Daoy (cell line): ENCODE results near the gene MZT2B. TPM values are rescaled to one million over a fixed set of nuclear protein-coding genes. Genes with fewer than 3 reads are reported as not detected.
"Not testable (repeated sequence)": the region's sequence is repeated elsewhere in the genome, so short reads cannot be mapped to it uniquely, and the experiment has no call there.

Experiments
- DNase-seq: peaks from one replicate; pipeline ENCODE4 v3.0.0-alpha.2; 2015; ENCODE audit warnings: low read depth
- total RNA-seq: library from RNA; depleted of rRNA; stranded (reverse); fragments of >200 nt; shearing (Covaris generic); gene quantifications from 2 replicates; pipeline ENCODE4 v1.2.3, GENCODE V29; 2014; rRNA removed

MZT2B gene, protein sequence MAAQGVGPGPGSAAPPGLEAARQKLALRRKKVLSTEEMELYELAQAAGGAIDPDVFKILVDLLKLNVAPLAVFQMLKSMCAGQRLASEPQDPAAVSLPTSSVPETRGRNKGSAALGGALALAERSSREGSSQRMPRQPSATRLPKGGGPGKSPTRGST
- total RNA-seq = 130 and 152 TPM in 2 replicates

DNA sequence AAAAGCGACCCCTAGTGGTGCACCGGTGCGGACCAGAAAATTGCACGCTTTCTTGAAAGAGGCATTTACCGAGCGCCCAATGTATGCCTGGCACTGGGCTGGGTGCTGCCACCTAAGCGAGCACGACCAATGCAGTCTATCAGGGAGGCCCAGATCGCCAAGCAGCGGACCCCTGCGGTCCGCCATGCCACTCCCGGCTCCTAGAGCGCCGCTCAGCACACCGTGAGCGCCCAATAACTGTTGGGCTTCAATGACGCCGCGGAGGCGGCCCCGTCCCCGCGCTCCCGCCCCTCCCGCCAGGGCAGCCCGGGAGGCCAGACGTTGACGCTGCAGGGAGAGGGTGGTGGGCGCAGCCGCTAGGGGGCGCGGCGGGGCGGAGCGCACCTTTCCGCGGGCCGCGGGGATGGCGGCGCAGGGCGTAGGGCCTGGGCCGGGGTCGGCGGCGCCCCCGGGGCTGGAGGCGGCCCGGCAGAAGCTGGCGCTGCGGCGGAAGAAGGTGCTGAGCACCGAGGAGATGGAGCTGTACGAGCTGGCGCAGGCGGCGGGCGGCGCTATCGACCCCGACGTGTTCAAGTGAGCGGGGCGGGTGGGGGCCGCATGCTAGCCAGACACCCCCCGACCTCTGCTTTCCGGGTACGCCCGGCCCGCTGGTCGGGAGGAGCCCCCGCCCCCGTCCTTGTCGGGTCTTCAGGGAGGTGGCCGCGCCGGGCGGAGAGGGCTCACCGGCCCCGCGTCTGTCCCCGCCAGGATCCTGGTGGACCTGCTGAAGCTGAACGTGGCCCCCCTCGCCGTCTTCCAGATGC lies at the start of gene MZT2B:
Gene MZT2B, plus strand, starts transcription at position 383 of the 803 bp plus-strand sequence. Its CDS starts 21 bp downstream, at position 404.
- peak; percentile 91 for DNase-seq

GRCh38 chr2:130135692-130136541 lies 46.1 kb upstream of the MZT2B start:
- no peak for DNase-seq

DNA sequence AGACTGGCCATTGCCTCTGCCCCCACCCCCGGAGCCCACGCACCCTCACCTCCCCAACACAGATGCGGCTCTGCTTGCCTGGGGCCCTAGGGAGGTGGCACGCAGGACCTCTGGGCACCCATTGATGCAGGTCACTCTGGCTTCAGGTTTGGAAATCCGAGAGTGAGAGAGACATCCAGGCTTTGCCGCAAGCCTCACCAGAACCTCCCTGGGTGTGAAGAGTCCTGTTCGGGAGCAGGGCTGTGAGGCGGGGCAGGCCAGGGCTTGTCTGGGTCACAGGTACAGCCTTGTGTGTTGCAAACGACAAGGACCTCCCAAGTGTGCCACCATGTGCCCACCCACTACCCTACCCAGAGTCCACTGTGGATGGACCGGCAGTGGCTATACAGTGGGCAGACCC lies 45.5 kb upstream of the MZT2B start:
- DNase-seq = not testable (repeated sequence)

DNA sequence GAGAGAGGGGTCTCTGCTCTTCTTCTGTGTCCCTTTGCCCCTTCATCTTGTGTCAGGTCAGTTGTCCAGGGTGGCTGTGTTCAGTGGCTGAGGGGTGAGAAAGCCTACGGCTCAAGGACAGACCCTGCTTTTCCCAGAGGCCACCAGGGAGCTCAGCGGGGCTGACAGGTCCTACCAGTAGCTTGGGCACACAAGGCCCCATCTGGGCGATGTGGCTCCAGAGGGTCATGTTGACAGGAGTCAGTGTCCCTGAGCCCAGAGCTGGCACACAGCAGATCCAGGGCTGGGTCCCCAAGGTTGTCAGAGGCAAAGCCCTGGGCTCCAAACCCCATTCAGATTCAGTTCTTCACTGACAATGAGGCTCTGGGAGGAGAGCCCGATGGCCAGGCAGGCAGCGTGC lies 44.9 kb upstream of the MZT2B start:
- not testable (repeated sequence) for DNase-seq

GRCh38 chr2:130138326-130138725 lies 43.7 kb upstream of the MZT2B start:
- not testable (repeated sequence) for DNase-seq

GRCh38 chr2:130138841-130139251 lies 43.2 kb upstream of the MZT2B start:
- not testable (repeated sequence) for DNase-seq

DNA sequence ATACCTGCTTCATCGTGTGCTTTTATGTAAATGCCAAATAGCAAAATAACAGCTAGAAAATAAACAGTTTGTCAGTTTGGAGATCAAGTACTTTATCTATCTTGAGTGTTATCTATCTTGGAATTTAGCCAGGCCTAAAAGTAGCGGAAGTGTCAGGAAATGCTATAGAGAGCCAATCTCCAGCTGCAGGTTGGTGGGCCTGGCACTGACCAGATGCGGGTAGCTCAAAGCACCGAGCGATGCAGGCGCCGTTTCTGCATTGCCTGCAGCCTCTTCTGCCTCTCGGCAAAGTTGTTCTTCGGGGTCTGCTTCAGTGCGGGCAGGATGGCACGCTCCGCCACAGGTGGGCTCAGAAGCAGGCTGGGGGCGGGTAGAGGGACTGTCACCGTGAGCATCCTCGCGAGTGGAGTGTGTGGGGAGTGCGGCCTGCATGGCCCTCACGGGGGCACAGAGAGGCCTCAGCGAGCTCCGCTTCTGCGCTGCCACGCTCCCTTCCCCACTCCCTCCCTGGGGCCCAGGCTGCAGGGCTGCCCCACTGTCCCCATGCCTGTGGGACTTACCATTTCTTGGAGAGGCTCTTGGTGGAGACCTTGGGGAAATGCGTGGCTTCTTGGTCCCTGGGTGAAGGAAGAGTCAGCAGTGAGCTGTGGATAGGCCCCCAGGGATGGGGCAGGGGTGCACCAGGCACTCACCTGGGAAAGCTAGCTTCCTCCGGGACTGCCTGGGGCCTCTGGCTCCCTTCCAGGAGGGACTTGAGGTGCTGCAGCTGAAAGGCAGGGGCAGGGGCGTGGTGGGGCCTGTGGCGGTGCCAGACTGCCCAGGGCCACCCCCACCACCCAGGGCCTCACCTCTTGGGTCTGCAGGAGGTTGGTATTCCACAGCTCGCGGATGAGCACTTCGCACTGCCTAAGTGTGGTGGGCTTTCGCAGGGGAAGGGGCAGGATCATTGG lies 42.5 kb upstream of the MZT2B start:
- not testable (repeated sequence) for DNase-seq

DNA sequence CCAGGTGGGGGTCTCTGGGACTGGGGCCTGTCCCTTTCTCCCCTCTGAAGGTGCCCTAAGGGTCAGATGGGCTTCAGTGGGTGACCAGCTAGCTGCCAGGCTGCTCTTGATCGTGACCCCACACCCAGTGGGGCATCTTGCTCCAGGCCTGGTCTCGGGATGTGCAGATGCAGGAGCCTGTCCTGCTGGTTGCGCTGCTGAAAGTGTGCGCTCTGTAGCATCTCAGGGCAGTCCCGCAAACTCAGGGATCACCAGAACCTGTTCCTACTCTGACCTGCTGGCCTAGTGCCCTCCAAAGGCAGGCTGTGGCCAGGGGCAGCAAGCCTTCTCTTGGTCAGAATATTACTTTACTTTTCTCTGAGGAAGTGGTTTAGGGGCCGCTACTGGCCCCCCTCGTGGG lies 41.5 kb upstream of the MZT2B start:
- DNase-seq = not testable (repeated sequence)

GRCh38 chr2:130141002-130141401 lies 41.1 kb upstream of the MZT2B start:
- not testable (repeated sequence) for DNase-seq

DNA sequence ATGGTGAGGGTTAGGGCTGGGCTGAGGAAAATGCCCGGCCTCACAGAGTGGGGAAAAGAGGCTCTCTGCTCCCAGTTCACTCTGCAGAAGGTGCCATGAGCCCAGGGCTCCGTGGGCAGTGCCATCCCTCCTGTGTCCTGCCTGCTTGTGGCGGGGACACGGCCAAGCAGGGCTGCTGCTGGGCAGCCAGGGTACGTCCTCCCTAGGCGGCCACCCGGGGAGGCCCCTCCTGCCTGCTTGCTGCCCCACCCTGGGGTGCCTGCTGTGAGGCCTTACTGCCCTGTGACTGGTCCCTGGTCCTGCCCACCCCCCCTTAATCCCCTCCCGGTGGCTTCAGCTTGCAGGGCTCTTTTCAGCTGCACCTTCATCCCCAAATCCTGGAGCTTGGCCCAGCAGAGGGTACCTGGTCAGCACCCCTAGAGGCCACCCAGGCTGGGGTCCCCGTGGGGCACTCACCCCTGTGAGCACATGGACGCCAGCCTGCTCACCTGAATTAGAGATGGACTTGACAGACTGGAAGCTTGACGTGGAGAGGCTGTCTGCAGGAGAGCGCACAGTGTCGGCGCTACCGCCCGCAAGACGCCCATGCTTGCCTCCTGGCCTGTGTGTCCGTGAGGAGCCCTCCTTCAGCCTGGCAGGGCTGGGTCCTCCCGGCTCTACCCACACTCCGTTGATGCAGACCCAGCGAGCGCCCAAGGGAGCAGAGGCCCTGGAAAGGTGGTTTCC lies 40.3 kb upstream of the MZT2B start:
- DNase-seq = not testable (repeated sequence)

DNA sequence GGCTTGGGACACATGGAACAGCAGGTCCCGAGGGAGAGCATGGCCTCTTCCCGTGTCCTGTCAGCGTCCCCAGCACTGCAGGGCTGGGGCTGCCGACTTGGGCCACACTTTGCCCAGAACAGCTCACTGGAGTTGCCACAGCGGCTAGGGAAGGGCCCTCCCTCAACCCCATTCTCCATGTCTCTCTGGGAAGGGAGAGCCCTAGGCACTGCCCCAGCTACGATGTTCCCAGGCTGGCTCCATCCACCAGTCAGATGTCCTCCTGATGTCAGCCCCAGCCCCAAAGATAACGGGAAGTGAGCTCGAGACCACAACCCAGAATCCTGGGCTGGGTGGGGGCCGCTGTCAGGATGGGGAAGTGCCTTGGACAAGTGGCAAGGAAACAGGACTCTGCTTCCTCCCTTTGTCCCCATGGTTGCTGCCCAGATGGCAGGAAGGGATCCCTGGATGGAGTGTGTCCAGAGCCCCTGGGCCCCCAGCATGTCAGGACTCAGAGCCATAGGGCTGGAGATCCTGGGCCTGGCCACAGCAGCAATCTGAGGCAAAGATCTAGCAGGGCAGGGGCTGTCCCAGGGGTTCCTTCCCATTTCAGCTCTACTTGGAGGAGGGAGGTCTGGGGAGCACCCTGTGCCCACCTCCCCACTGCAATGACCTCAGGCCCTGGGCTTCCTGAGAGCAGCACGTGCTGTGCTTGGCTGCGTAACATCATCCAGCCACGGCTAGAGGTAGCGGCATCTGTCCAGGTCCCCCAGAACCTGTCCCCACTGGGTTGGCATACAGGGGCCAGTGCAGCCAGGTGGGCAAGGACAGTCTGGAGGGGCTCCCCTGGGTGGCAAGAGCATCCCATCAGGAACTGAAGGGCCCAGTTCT lies 39.4 kb upstream of the MZT2B start:
- DNase-seq = not testable (repeated sequence)

- DNase-seq = not testable (repeated sequence)
Observed at GRCh38 chr2:130143266-130144039, 38.6 kb upstream of the MZT2B start.

DNA sequence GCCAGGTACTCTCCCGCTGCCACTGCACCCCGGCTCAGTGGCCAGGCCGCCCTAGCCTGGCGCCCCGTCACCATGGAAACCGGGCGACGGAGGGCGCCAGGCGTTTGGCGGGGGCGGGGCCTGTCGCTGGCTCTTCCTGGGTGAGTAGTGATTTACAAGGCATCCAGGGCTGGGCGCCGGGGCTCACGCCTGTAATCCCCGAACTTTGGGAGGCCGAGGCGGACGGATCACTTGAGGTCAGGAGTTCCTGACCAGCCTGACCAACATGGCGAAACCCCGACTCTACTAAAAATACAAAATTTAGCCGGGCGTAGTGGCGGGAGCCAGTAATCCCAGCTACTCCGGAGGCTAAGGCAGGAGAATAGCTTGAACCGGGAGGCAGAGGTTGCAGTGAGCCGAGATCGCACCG lies 37.1 kb upstream of the MZT2B start, which contains the start of gene CCDC74B:
Gene CCDC74B, minus strand, starts transcription at position 107 of the 409 bp plus-strand sequence. CDS start 116 bp downstream, outside the sequence.
- DNase-seq = peak; percentile 63

DNA sequence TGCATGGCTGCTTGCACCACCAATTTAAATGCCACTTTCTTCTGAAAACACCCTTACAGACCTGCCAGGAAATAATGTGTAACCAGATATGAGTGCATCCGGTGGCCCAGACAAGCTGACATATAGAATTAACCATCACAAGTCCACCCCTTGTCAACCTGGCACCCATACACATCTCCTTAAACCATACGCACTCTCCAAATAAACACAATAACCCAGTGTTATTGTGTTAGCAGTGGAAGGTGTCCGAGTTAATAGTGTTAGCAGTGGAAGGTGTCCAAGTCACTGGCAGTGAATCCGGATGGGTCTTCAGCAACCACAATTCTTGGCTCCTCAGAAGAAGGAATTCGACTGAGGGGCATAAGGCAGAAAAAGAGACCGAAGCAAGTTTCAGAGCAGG lies 33.5 kb upstream of the MZT2B start:
- DNase-seq = not testable (repeated sequence)

DNA sequence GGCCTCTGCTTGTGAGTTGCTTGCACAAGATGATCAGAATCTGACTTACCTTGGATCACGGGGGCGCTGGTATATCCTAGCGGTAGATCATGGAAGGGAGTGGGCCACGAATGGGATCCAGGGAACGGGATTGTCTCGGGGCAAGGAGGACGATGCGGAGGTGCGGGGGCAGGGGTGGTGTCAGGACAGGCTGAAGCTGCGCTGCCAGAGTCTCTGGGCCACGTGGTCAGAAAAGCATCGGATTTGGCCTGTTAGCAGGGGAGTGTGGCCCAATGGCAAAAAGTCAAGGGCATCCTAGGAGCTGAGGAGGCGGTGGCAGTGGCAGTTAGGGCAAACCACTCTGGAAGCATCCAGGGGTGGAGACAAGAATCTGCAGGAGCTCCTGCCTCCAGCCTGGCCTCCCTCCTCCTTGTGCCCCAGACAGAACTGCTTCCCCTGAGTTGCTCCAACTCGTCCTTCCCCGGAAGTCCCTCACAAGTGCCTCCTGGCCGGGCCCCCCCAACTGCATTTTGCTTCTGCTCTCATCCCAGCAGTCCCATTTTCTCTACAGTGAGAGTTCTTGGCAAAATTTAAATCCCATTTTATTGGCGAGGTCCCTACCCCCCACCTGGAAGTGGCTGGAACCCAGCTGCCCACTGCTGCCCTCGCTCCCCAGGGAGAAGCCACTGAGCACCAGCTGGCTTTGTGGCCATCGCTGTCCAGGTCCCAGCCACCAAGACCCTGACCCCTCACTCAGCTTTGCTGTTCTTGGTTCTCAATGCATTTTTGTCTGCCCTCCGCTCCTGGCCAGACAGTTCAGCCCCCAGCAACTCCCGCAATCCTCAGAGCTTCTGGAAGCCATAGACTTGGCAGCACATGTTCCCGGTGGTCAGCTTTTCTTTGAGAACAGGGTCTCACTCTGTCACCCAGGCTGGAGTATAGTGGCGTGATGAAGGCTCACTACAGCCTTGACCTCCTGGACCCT lies 31.6 kb upstream of the MZT2B start:
- no peak for DNase-seq

GRCh38 chr2:130151145-130151512 lies 30.9 kb upstream of the MZT2B start:
- not testable (repeated sequence) for DNase-seq

GRCh38 chr2:130152136-130152815 lies 29.8 kb upstream of the MZT2B start:
- not testable (repeated sequence) for DNase-seq
